ENCODE results near the gene DMD.

Gene DMD

GRCh38 chrX:31376408-31377022, 1834.8 kb downstream of the DMD start:
- TF ChIP-seq CTCF (IDR thresholded peaks at IDR 0.05; ENCODE audit: insufficient read depth, missing control alignments) = no peak
- no peak for DNase-seq (ENCODE audit: insufficient read length, low spot score)
- FAIRE-seq = no peak

- no peak for TF ChIP-seq CTCF (IDR thresholded peaks at IDR 0.05; ENCODE audit: insufficient read depth, missing control alignments)
- DNase-seq (ENCODE audit: insufficient read length, low spot score) (no peak), FAIRE-seq (no peak)
Measured at GRCh38 chrX:31374786-31375185, 1836.6 kb downstream of the DMD start.

DNA sequence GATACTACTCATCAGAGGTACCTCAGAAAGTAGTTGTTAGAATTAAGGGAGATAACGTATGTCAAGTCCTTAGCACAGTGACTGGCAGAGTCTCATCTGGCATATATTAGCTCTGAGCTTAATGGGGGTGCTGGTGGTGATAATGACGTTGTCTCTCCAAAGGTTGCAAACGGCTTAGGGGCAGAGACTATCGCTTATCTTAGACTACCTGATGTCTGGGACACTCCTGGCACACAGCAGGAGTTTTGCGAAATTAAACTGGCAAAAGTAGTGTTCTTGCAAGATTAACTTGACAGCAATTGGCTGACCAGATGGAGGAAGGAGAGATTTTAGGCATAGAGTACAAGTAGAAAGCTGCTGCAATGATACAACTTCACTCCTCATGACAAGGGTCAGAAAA, 1839.4 kb downstream of the DMD start:
- no peak for TF ChIP-seq CTCF (IDR thresholded peaks at IDR 0.05; ENCODE audit: insufficient read depth, missing control alignments)
- no peak for DNase-seq (ENCODE audit: insufficient read length, low spot score)
- FAIRE-seq = no peak

- FAIRE-seq (no peak), DNase-seq (ENCODE audit: insufficient read length, low spot score) (no peak)
- no peak for TF ChIP-seq CTCF (IDR thresholded peaks at IDR 0.05; ENCODE audit: insufficient read depth, missing control alignments)
Measured at GRCh38 chrX:31367816-31368215, 1843.5 kb downstream of the DMD start.

GRCh38 chrX:31366041-31366440, 1845.3 kb downstream of the DMD start:
- TF ChIP-seq CTCF (IDR thresholded peaks at IDR 0.05; ENCODE audit: insufficient read depth, missing control alignments) = no peak
- FAIRE-seq (no peak), DNase-seq (ENCODE audit: insufficient read length, low spot score) (no peak)

DNA sequence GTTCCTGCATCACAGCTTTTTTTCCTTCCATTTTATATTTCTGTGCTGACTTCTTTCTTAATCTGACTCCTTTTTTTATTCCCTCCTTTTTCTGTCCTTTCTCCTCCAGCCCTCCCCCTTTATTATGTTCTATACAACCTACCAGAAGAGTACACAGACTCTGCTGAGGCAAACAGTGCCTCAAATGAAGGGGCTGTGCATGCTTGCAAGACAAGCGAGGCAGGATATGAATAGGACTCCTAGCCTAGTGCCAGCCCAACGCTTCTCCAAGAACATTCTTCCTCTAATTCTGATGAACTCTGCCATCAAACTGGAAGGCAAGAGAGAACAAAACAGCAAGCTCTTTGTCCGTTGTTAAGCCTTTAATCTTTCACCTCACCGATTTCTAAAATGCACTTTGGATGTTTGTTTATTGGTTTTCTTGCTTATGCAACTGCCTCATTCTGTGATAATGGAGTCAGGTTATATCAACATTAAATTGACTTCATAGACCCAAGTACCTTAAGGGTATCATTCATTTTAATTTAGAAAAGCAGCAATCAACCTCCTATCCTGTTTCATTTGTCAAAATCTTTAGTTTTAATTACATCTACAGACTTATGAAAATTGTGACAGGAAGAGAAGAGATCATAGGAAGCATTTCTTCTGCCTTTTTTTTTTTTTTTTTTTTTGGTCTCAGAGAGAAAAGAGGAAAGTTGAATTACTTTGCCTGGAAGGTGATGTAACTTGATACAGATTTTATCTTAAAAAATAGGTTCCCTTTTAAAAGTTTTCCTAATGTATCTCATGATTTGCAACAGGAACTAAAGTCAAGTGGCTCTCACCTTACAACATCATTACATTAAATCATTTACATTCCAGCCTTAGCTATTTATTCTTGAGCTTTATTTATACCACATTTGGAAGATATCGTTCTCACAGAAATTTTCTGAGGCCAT, 1854.8 kb downstream of the DMD start:
- DNase-seq (ENCODE audit: insufficient read length, low spot score) (no peak), FAIRE-seq (no peak)
- no peak for TF ChIP-seq CTCF (IDR thresholded peaks at IDR 0.05; ENCODE audit: insufficient read depth, missing control alignments)

All from D721Med (cell line).